Measurements from ENCODE around the gene TMED7. TPM values are rescaled to one million over a fixed set of nuclear protein-coding genes. Genes with fewer than 3 reads are reported as not detected.

Gene TMED7
- polyA plus RNA-seq, 1 of the 3 experiments (the other 2 are of a cell fraction): 41.2 TPM

- no peak for TF ChIP-seq USF2 (IDR thresholded peaks at IDR 0.05; ENCODE audit: borderline replicate concordance, low read depth, low read length)
- TF ChIP-seq NRF1 (IDR thresholded peaks at IDR 0.05; ENCODE audit: low read depth, low read length): no peak
These were observed 57.2 kb downstream of the TMED7 start (continued) for GRCh38 chr5:115568668-115569067.

DNA sequence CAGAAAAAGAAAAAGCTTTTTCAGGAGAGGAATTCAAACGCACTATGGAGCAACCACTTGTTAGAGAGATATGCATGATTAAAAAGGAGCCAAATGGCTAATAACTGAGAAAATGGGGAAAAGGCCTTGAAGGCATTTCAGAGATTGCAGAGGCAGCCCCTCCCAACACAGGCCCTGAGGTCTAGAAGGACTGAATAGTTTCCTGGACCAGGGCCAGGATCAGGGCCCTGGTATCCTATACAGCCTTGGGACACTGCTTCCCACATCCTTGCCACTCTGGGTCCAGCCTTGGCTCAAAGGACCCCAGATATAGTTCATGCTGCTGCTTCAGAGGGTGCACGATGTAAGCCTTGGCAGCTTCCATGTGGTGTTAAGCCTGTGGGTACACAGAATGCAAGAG is 60.6 kb downstream of the TMED7 start:
- H3K36me3 ChIP-seq (replicated peaks in 1 of 2; ENCODE audit: control insufficient read depth in 1 of 2, insufficient read depth in 2 of 2, low read length in 1 of 2): no peaks in the 10 kb centered on the region
- H3K9me3 ChIP-seq: no peaks in the 10 kb centered on the region
- H3K9ac ChIP-seq: no peak overlapping the region
- H3K27ac ChIP-seq (ENCODE audit: low read depth in 2 of 2, low read length in 1 of 2): no peak overlapping the region
- H3K4me3 ChIP-seq (ENCODE audit: low read depth in 2 of 2, low read length in 1 of 2): no peak overlapping the region
- no peak overlapping the region for H3K4me2 ChIP-seq
- TF ChIP-seq RCOR1 (IDR thresholded peaks at IDR 0.05; ENCODE audit: low read length) (peak; percentile 47; the same call in 1 of the 2 replicates), RXRA (IDR thresholded peaks at IDR 0.05; ENCODE audit: borderline replicate concordance, low read depth) (no peak)
- H3K27me3 ChIP-seq (ENCODE audit: insufficient read depth): no peaks in the 10 kb centered on the region
- H3K4me1 ChIP-seq (ENCODE audit: control insufficient read depth in 1 of 2, insufficient read depth in 2 of 2, low read depth in 1 of 2, low read length in 1 of 2): peaks cover 0 to 6% of the 10 kb centered on the region in 2 experiments; a peak in 1 of 4 replicates
- no peaks in the 10 kb centered on the region for H3K9me2 ChIP-seq
- WGBS (ENCODE audit: low lambda C conversion rate): 66% methylated on average over 2 of the region's 2 CpGs
- ChIA-PET POLR2A (no interaction called here), CTCF (interaction anchor here (1.0 kb wide), 1 partner anchor 9 kb away, joined by 4 read pairs; no protein-coding TSS in a partner anchor)
- peak; percentile 24 for DNase-seq
- H4K20me1 ChIP-seq (ENCODE audit: insufficient read depth): no peaks in the 10 kb centered on the region
- no peaks in the 10 kb centered on the region for H3K79me2 ChIP-seq (ENCODE audit: insufficient read depth)
- peaks cover 5% of the 10 kb centered on the region for H3F3A ChIP-seq (replicated peaks; ENCODE audit: insufficient read depth)
- H2AFZ ChIP-seq (ENCODE audit: low read depth): no peak overlapping the region

Other genes with a start within 250 kb of the TMED7 start
- gene FEM1C, start 81.3 kb downstream of the TMED7 start, polyA plus RNA-seq (2012; rRNA removed): 2.8 and 3.9 TPM in 2 replicates
- not detected in 2 replicates for gene TICAM2, start 23.6 kb downstream of the TMED7 start, polyA plus RNA-seq (2012; rRNA removed)
- gene CDO1, start 190.6 kb upstream of the TMED7 start, polyA plus RNA-seq (2012; rRNA removed): 2.9 and 3.1 TPM in 2 replicates
- gene ATG12, start 215.5 kb upstream of the TMED7 start, polyA plus RNA-seq (2012; rRNA removed): 29.1 and 39.0 TPM in 2 replicates
- 21.6 and 26.3 TPM in 2 replicates for gene AP3S1, start 215.9 kb upstream of the TMED7 start, polyA plus RNA-seq (2012; rRNA removed)